HepG2 (cell line): ENCODE results near the gene GTF2H4. TPM values are rescaled to one million over a fixed set of nuclear protein-coding genes. Genes with fewer than 3 reads are reported as not detected.

Source experiments
- ARID4A ChIP-seq: sonication (generic); formaldehyde crosslinking; IDR thresholded peaks from 2 replicates; pipeline ENCODE4 v1.5.0; 2020; ENCODE audit warnings: mild to moderate bottlenecking, missing genetic modification reagents, borderline replicate concordance
- ASH2L ChIP-seq: fragments of 300-600, 200-600 bp; sonication (generic); IDR thresholded peaks from 2 replicates; pipeline ENCODE4 v1.7.0; 2017; ENCODE audit warnings: low read depth, mild to moderate bottlenecking, moderate library complexity, mixed read lengths, low read length; ENCODE audit not compliant: insufficient read length
- ATF7-NPFF ChIP-seq: sonication (generic); formaldehyde crosslinking; IDR thresholded peaks from 2 replicates; pipeline ENCODE4 v1.8.1; 2023; ENCODE audit warnings: mild to moderate bottlenecking, low read depth, missing genetic modification reagents, moderate library complexity
- ATRX ChIP-seq: sonication (generic); formaldehyde crosslinking; IDR thresholded peaks from 2 replicates; pipeline ENCODE4 v1.4.0; 2020; ENCODE audit warnings: missing genetic modification reagents, borderline replicate concordance
- CHD2 ChIP-seq: IDR thresholded peaks from 2 replicates; pipeline ENCODE4 v1.6.1; 2011; ENCODE audit warnings: low read depth, low read length, improper control_type of control experiment
- CREB1 ChIP-seq, 2 experiments: fragments of 450-650 bp in 1 of 2; IDR thresholded peaks; 2 replicates each; pipeline ENCODE4 v1.6.1; 2016 to 2017; ENCODE audit warnings: control low read depth in 1 of 2, mild to moderate bottlenecking in 1 of 2, missing compliant biosample characterization in 1 of 2, missing genetic modification characterization in 1 of 2
- CTCF ChIP-seq: sonication (generic); formaldehyde crosslinking; IDR thresholded peaks from 2 replicates; pipeline ENCODE4 v1.5.0; 2020; ENCODE audit warnings: mild to moderate bottlenecking, missing genetic modification reagents, moderate library complexity
- EP300 ChIP-seq, 3 experiments: sonication (generic) in 1 of 3; formaldehyde crosslinking in 1 of 3; IDR thresholded peaks; 2 replicates each; pipeline versions ENCODE4 v1.5.1 to v1.6.1; 2011 to 2020; ENCODE audit warnings: low read depth in 2 of 3, low read length in 2 of 3, borderline replicate concordance in 1 of 3, improper control_type of control experiment in 1 of 3, mild to moderate bottlenecking in 1 of 3, missing genetic modification reagents in 1 of 3, moderate library complexity in 1 of 3
- ETS1 ChIP-seq: sonication (generic); formaldehyde crosslinking; IDR thresholded peaks from 2 replicates; pipeline ENCODE4 v1.4.0; 2020; ENCODE audit warnings: missing genetic modification reagents
- GABPB1 ChIP-seq: IDR thresholded peaks from 2 replicates; pipeline ENCODE4 v1.6.1; 2016; ENCODE audit warnings: mild to moderate bottlenecking, missing genetic modification reagents, moderate library complexity, missing compliant biosample characterization
- GATAD1 ChIP-seq: IDR thresholded peaks from 2 replicates; pipeline ENCODE4 v1.6.1; 2016; ENCODE audit warnings: missing genetic modification reagents, missing compliant biosample characterization
- KDM5B ChIP-seq: sonication (generic); formaldehyde crosslinking; IDR thresholded peaks from 2 replicates; pipeline ENCODE4 v1.4.0; 2020; ENCODE audit warnings: missing genetic modification reagents, mild to moderate bottlenecking, borderline replicate concordance
- MEF2D ChIP-seq: sonication (generic); formaldehyde crosslinking; IDR thresholded peaks from 2 replicates; pipeline ENCODE4 v1.5.1; 2020; ENCODE audit warnings: mild to moderate bottlenecking, missing genetic modification reagents
- MTF2 ChIP-seq: sonication (generic); formaldehyde crosslinking; IDR thresholded peaks from 2 replicates; pipeline ENCODE4 v1.5.0; 2020; ENCODE audit warnings: missing genetic modification reagents, borderline replicate concordance
- RARA ChIP-seq: IDR thresholded peaks from 2 replicates; pipeline ENCODE4 v1.6.1; 2016; ENCODE audit warnings: missing genetic modification reagents, missing compliant biosample characterization
- RBFOX2 ChIP-seq: fragments of 200-400 bp; formaldehyde crosslinking; IDR thresholded peaks from 2 replicates; pipeline ENCODE4 v1.6.1; 2017; ENCODE audit warnings: low read depth, mild to moderate bottlenecking, low read length
- SIX1 ChIP-seq: sonication (generic); formaldehyde crosslinking; IDR thresholded peaks from 2 replicates; pipeline ENCODE4 v1.4.0; 2020; ENCODE audit warnings: missing genetic modification reagents, borderline replicate concordance
- SMYD3 ChIP-seq: sonication (generic); formaldehyde crosslinking; IDR thresholded peaks from 2 replicates; pipeline ENCODE4 v1.8.1; 2023; ENCODE audit warnings: mild to moderate bottlenecking, missing genetic modification reagents
- SUZ12 ChIP-seq: fragments of 150-350 bp; IDR thresholded peaks from 2 replicates; pipeline ENCODE4 v1.6.1; 2014; ENCODE audit warnings: low read depth, low read length
- THYN1 ChIP-seq: sonication (generic); formaldehyde crosslinking; IDR thresholded peaks from 2 replicates; pipeline ENCODE4 v1.8.1; 2023; ENCODE audit warnings: low read depth, mild to moderate bottlenecking, moderate library complexity, missing genetic modification reagents, borderline replicate concordance
- ZBTB7A ChIP-seq: sonication (generic); formaldehyde crosslinking; IDR thresholded peaks from 2 replicates; pipeline ENCODE4 v1.8.0; 2022; ENCODE audit warnings: mild to moderate bottlenecking, missing genetic modification reagents
- ZKSCAN5 ChIP-seq: sonication (generic); formaldehyde crosslinking; IDR thresholded peaks from 2 replicates; pipeline ENCODE4 v1.5.1; 2020; ENCODE audit warnings: mild to moderate bottlenecking, missing genetic modification reagents
- ZNF143 ChIP-seq: sonication (generic); formaldehyde crosslinking; IDR thresholded peaks from 2 replicates; pipeline ENCODE4 v1.4.0; 2020; ENCODE audit warnings: missing genetic modification reagents
- ZNF263 ChIP-seq: sonication (generic); formaldehyde crosslinking; IDR thresholded peaks from 2 replicates; pipeline ENCODE4 v1.4.0; 2020; ENCODE audit warnings: missing genetic modification reagents
- ZSCAN12 ChIP-seq: sonication (generic); formaldehyde crosslinking; IDR thresholded peaks from 2 replicates; pipeline ENCODE4 v1.9.0; 2021; ENCODE audit warnings: mild to moderate bottlenecking, missing genetic modification reagents
- polyA plus RNA-seq, 8 experiments: library from polyadenylated mRNA; depleted of rRNA in 3 of 8; stranded (reverse) in 7 of 8; unstranded in 1 of 8; fragments of >200 nt; fragmentation: Illumina TruSeq in 4 of 8; extraction: Trizol in 4 of 8; gene quantifications; 2 replicates each; pipeline versions ENCODE4 v1.2.1 to v1.2.3, GENCODE V29; 2011 to 2016; ENCODE audit warnings: low read depth in 4 of 8, missing spikeins in 1 of 8, mixed read lengths in 1 of 8; ENCODE audit not compliant: insufficient read depth in 1 of 8
- total RNA-seq, 5 experiments: library from RNA; depleted of rRNA; stranded (reverse); fragments of >200 nt; fragmentation: Illumina TruSeq; extraction: Trizol; gene quantifications; 2 replicates each; pipeline ENCODE4 v1.2.3, GENCODE V29; 2016; ENCODE audit warnings: low read depth in 1 of 5

Gene GTF2H4
- total and polyA plus RNA-seq, 2 of the 13 experiments (the other 11 are each of a cell fraction or from before 2014, with no cell fraction given), result 15.9 to 49.3 TPM

- TF ChIP-seq ETS1 (CRISPR knock-in tag) (no peak), MTF2 (no peak), THYN1 (CRISPR knock-in tag) (no peak), ASH2L (no peak), ATRX (CRISPR knock-in tag) (no peak), CREB1 (IDR thresholded peaks at IDR 0.05) (no peak), CREB1 (CRISPR knock-in tag; IDR thresholded peaks at IDR 0.05) (no peak), ARID4A (CRISPR knock-in tag) (0 out of 2 replicates have a peak, but pooled peaks have one; percentile 21), SIX1 (CRISPR knock-in tag) (no peak), SUZ12 (no peak), KDM5B (no peak), ZNF263 (CRISPR knock-in tag) (no peak), MEF2D (no peak), RARA (CRISPR knock-in tag) (no peak), ZBTB7A (CRISPR knock-in tag) (no peak), ZSCAN12 (CRISPR knock-in tag) (no peak), ZKSCAN5 (CRISPR knock-in tag) (no peak), CHD2 (no peak), ZNF143 (no peak), ATF7-NPFF (CRISPR knock-in tag) (0 out of 2 replicates have a peak, but pooled peaks have one; percentile 16), SMYD3 (no peak), RBFOX2 (no peak), EP300 (IDR thresholded peaks at IDR 0.05; ENCODE audit: low read depth in 2 of 2, low read length in 2 of 2) (no peak), EP300 (CRISPR knock-in tag; IDR thresholded peaks at IDR 0.05; ENCODE audit: borderline replicate concordance) (no peak), GABPB1 (no peak), GATAD1 (CRISPR knock-in tag) (no peak), CTCF (CRISPR knock-in tag) (peak; percentile 86)
Measured at GRCh38 chr6:30915591-30915946, 7.6 kb downstream of the GTF2H4 start (continued).
